Ovary (tissue), 3 donors: Measurements from ENCODE around the gene TMTC2.

Experiments
- EP300 ChIP-seq: sonication (generic); formaldehyde crosslinking; IDR thresholded peaks from one replicate; pipeline ENCODE4 v1.6.1; 2017; ENCODE audit warnings: antibody characterized with exemption
- POLR2A ChIP-seq: fragments of 450-650 bp; IDR thresholded peaks from one replicate; pipeline ENCODE4 v1.6.1; 2017; ENCODE audit warnings: antibody characterized with exemption, mild to moderate bottlenecking, moderate library complexity
- TF ChIP-seq, protein P1 (sequence below), 3 donors: fragments of 450-650 bp in 2 of 3; fragments of 200-600 bp in 1 of 3; IDR thresholded peaks; one replicate each; pipeline versions ENCODE4 v1.5.1 to v1.8.0; 2016 to 2022; ENCODE audit warnings: antibody characterized with exemption in 3 of 3, mild to moderate bottlenecking in 1 of 3
- donor health status: DM: no; HTN: no; CAD: no.

DNA sequence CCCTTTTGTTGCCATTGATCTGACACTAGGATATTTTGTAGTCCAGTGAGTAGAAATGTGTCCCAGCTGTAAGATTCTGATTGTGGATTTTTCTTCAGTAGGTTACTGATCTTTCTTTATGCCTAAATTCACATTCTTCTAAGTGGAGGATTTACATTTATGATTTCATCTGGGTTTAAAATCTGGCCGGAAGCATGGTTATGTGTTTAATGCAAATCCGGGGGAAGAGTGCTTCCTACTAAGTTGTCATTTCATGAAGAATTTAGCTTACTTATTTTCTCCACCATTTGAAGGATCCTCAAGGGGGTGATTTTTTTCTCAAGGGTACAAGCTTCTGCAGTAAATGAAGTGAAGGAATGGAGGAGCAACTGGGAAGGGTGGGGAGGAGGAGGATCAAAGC, 96.7 kb downstream of the TMTC2 start:
- TF ChIP-seq, protein P1, sequence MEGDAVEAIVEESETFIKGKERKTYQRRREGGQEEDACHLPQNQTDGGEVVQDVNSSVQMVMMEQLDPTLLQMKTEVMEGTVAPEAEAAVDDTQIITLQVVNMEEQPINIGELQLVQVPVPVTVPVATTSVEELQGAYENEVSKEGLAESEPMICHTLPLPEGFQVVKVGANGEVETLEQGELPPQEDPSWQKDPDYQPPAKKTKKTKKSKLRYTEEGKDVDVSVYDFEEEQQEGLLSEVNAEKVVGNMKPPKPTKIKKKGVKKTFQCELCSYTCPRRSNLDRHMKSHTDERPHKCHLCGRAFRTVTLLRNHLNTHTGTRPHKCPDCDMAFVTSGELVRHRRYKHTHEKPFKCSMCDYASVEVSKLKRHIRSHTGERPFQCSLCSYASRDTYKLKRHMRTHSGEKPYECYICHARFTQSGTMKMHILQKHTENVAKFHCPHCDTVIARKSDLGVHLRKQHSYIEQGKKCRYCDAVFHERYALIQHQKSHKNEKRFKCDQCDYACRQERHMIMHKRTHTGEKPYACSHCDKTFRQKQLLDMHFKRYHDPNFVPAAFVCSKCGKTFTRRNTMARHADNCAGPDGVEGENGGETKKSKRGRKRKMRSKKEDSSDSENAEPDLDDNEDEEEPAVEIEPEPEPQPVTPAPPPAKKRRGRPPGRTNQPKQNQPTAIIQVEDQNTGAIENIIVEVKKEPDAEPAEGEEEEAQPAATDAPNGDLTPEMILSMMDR (IDR thresholded peaks at IDR 0.05) = no peak
- TF ChIP-seq POLR2A = no peak
- TF ChIP-seq EP300 = no peak
